HepG2 (cell line): ENCODE results near the gene ACSM2A. TPM values are rescaled to one million over a fixed set of nuclear protein-coding genes. Genes with fewer than 3 reads are reported as not detected.

ENCODE experiments used
- AFF4 ChIP-seq: sonication (generic); formaldehyde crosslinking; IDR thresholded peaks from 2 replicates; pipeline ENCODE4 v1.4.0; 2020; ENCODE audit warnings: missing genetic modification reagents
- GABPB1 ChIP-seq: IDR thresholded peaks from 2 replicates; pipeline ENCODE4 v1.6.1; 2016; ENCODE audit warnings: mild to moderate bottlenecking, missing genetic modification reagents, moderate library complexity, missing compliant biosample characterization
- HMGA1 ChIP-seq: sonication (generic); formaldehyde crosslinking; conservative IDR thresholded peaks from 2 replicates; pipeline ENCODE4 v1.4.0; 2020; ENCODE audit warnings: missing genetic modification reagents
- HOXA3 ChIP-seq: sonication (generic); formaldehyde crosslinking; IDR thresholded peaks from 2 replicates; pipeline ENCODE4 v1.5.0; 2020; ENCODE audit warnings: missing genetic modification reagents
- IRX3 ChIP-seq: sonication (generic); formaldehyde crosslinking; IDR thresholded peaks from 2 replicates; pipeline ENCODE4 v1.8.1; 2023; ENCODE audit warnings: mild to moderate bottlenecking, low read depth, missing genetic modification reagents, borderline replicate concordance
- KDM4B ChIP-seq: sonication (generic); formaldehyde crosslinking; IDR thresholded peaks from 2 replicates; pipeline ENCODE4 v1.4.0; 2020; ENCODE audit warnings: missing genetic modification reagents
- KLF12 ChIP-seq: sonication (generic); formaldehyde crosslinking; IDR thresholded peaks from 2 replicates; pipeline ENCODE4 v1.4.0; 2020; ENCODE audit warnings: missing genetic modification reagents, borderline replicate concordance
- KMT2B ChIP-seq: IDR thresholded peaks from 2 replicates; pipeline ENCODE4 v1.6.1; 2016; ENCODE audit warnings: missing genetic modification reagents, missing compliant biosample characterization
- MNT ChIP-seq: fragments of 450-650 bp; IDR thresholded peaks from 2 replicates; pipeline ENCODE4 v1.6.1; 2016
- MYC ChIP-seq: sonication (generic); formaldehyde crosslinking; IDR thresholded peaks from 2 replicates; pipeline ENCODE4 v1.9.0; 2021; ENCODE audit warnings: missing genetic modification reagents, borderline replicate concordance
- NFE2L2 ChIP-seq: fragments of 150-350 bp; IDR thresholded peaks from 2 replicates; pipeline ENCODE4 v1.6.1; 2014; ENCODE audit warnings: low read length
- SOX6 ChIP-seq, 2 experiments: fragments of 450-650 bp in 1 of 2; sonication (generic) in 1 of 2; formaldehyde crosslinking in 1 of 2; IDR thresholded peaks; 2 replicates each; pipeline versions ENCODE4 v1.4.0 to v1.6.1; 2017 to 2020; ENCODE audit warnings: antibody characterized with exemption in 1 of 2, mild to moderate bottlenecking in 1 of 2, missing genetic modification reagents in 1 of 2
- TBL1XR1 ChIP-seq: fragments of 150-350 bp; IDR thresholded peaks from 2 replicates; pipeline ENCODE4 v1.6.1; 2014; ENCODE audit warnings: borderline replicate concordance, low read length; ENCODE audit not compliant: partially characterized antibody
- ZBTB37 ChIP-seq: sonication (generic); formaldehyde crosslinking; IDR thresholded peaks from 2 replicates; pipeline ENCODE4 v1.4.0; 2020; ENCODE audit warnings: mild to moderate bottlenecking, missing genetic modification reagents
- ZMAT5 ChIP-seq: sonication (generic); formaldehyde crosslinking; IDR thresholded peaks from 2 replicates; pipeline ENCODE4 v1.5.0; 2020; ENCODE audit warnings: mild to moderate bottlenecking, low read depth, missing genetic modification reagents, borderline replicate concordance
- ZNF446 ChIP-seq: sonication (generic); formaldehyde crosslinking; IDR thresholded peaks from 2 replicates; pipeline ENCODE4 v1.5.0; 2020; ENCODE audit warnings: mild to moderate bottlenecking, missing genetic modification reagents
- ZNF580 ChIP-seq: IDR thresholded peaks from 2 replicates; pipeline ENCODE4 v1.6.1; 2016; ENCODE audit warnings: low read depth, borderline replicate concordance
- ZNF652 ChIP-seq: IDR thresholded peaks from 2 replicates; pipeline ENCODE4 v1.6.1; 2016; ENCODE audit warnings: low read depth, borderline replicate concordance
- ZNF709 ChIP-seq: sonication (generic); formaldehyde crosslinking; IDR thresholded peaks from 2 replicates; pipeline ENCODE4 v1.5.0; 2020; ENCODE audit warnings: mild to moderate bottlenecking, missing genetic modification reagents
- ZNF713 ChIP-seq: sonication (generic); formaldehyde crosslinking; IDR thresholded peaks from 2 replicates; pipeline ENCODE4 v1.4.0; 2020; ENCODE audit warnings: mild to moderate bottlenecking, missing genetic modification reagents
- ZNF883 ChIP-seq: sonication (generic); formaldehyde crosslinking; IDR thresholded peaks from 2 replicates; pipeline ENCODE4 v1.5.1; 2020; ENCODE audit warnings: mild to moderate bottlenecking, missing genetic modification reagents; ENCODE audit errors: not compliant biosample characterization
- polyA plus RNA-seq, 8 experiments: library from polyadenylated mRNA; depleted of rRNA in 3 of 8; stranded (reverse) in 7 of 8; unstranded in 1 of 8; fragments of >200 nt; fragmentation: Illumina TruSeq in 4 of 8; extraction: Trizol in 4 of 8; gene quantifications; 2 replicates each; pipeline versions ENCODE4 v1.2.1 to v1.2.3, GENCODE V29; 2011 to 2016; ENCODE audit warnings: low read depth in 4 of 8, missing spikeins in 1 of 8, mixed read lengths in 1 of 8; ENCODE audit not compliant: insufficient read depth in 1 of 8
- total RNA-seq, 5 experiments: library from RNA; depleted of rRNA; stranded (reverse); fragments of >200 nt; fragmentation: Illumina TruSeq; extraction: Trizol; gene quantifications; 2 replicates each; pipeline ENCODE4 v1.2.3, GENCODE V29; 2016; ENCODE audit warnings: low read depth in 1 of 5

The ACSM2A gene
- total and polyA plus RNA-seq, 2 of the 13 experiments (the other 11 are each of a cell fraction or from before 2014, with no cell fraction given) = 11.4 to 16.3 TPM

GRCh38 chr16:20424129-20424866 lies 27.0 kb upstream of the ACSM2A start (continued):
- TF ChIP-seq AFF4 (CRISPR knock-in tag) = no peak
- peak; percentile 70; the same call in 1 of the 2 replicates for TF ChIP-seq ZNF446 (CRISPR knock-in tag)
- TF ChIP-seq ZBTB37 = no peak; the same call in 1 of the 2 replicates
- no peak for TF ChIP-seq TBL1XR1
- 0 out of 2 replicates have a peak, but pooled peaks have one; percentile 53 for TF ChIP-seq KDM4B (CRISPR knock-in tag)
- TF ChIP-seq KLF12 (CRISPR knock-in tag) = no peak
- no peak for TF ChIP-seq ZNF713 (CRISPR knock-in tag)
- TF ChIP-seq SOX6 (IDR thresholded peaks at IDR 0.05) = no peak
- TF ChIP-seq SOX6 (CRISPR knock-in tag; IDR thresholded peaks at IDR 0.05) = peak; percentile 89
- TF ChIP-seq ZNF652 = no peak; the same call in 1 of the 2 replicates
- TF ChIP-seq GABPB1 = peak; percentile 16; the same call in 1 of the 2 replicates
- no peak for TF ChIP-seq ZNF709 (CRISPR knock-in tag)
- no peak for TF ChIP-seq IRX3 (CRISPR knock-in tag)
- peak; percentile 58; the same call in 1 of the 2 replicates for TF ChIP-seq KMT2B (CRISPR knock-in tag)
- TF ChIP-seq HMGA1 (CRISPR knock-in tag) = no peak
- TF ChIP-seq MNT = 0 out of 2 replicates have a peak, but pooled peaks have one; percentile 5
- TF ChIP-seq ZMAT5 (CRISPR knock-in tag) = peak; percentile 75; the same call in 1 of the 2 replicates
- no peak; the same call in 1 of the 2 replicates for TF ChIP-seq MYC (CRISPR knock-in tag)
- TF ChIP-seq HOXA3 (CRISPR knock-in tag) = peak; percentile 86
- TF ChIP-seq ZNF580 (CRISPR knock-in tag) = peak; percentile 92; the same call in 1 of the 2 replicates
- TF ChIP-seq ZNF883 = no peak
- TF ChIP-seq NFE2L2 = no peak
